SH-SY5Y (cell line): Measurements from ENCODE around the gene FRY.

Experiments used
- GATA2 ChIP-seq: IDR thresholded peaks from 2 replicates; pipeline ENCODE4 v1.6.1; 2011; ENCODE audit warnings: mild to moderate bottlenecking, low read depth, low read length
- GATA3 ChIP-seq: IDR thresholded peaks from 2 replicates; pipeline ENCODE4 v1.6.1; 2011; ENCODE audit warnings: low read depth, mild to moderate bottlenecking, low read length, moderate library complexity

DNA sequence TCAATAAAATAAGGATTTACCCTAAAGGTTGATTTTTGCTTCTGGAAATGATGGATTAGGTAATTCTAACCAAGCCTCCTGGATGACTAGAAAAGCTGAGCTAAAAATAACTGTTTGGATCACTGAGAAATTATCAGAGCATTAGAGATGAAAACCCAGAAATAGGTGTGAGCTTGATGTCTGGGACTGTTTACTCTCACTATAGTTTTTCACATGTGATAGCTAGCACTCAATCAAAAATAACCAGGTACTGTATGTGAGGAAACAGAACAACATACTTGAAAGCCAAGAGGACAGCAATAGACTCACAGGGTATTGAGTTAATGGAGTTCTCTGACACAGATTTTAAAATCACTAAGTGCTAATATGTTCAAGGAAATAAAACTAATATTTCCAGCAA lies 274.1 kb downstream of the FRY start:
- TF ChIP-seq GATA2 (no peak), GATA3 (no peak)
